SK-N-SH treated with all-trans-retinoic acid at 6 μM for 48 hours (cell line): ENCODE measurements around the gene SPECC1L.

Experiments
- ATAC-seq: fragments of 200-7000 bp; cut with Tn5 transposase; 3 replicates; pipeline ENCODE4 v1.9.1; 2020; ENCODE audit warnings: mild to moderate bottlenecking, moderate library complexity
- ARNTL ChIP-seq: fragments of 450-650 bp; formaldehyde crosslinking; IDR thresholded peaks from 2 replicates; pipeline ENCODE4 v1.5.0; 2020; ENCODE audit warnings: low read depth, mild to moderate bottlenecking, moderate library complexity, borderline replicate concordance
- BACH2 ChIP-seq: fragments of 250-450 bp; sonication (Bioruptor Pico); IDR thresholded peaks from 2 replicates; pipeline ENCODE4 v1.9.0; 2021; ENCODE audit warnings: mild to moderate bottlenecking, borderline replicate concordance
- CSDC2 ChIP-seq: fragments of 250-450 bp; sonication (Bioruptor Pico); IDR thresholded peaks from 2 replicates; pipeline ENCODE4 v1.5.0; 2020; ENCODE audit warnings: mild to moderate bottlenecking, moderate library complexity
- CSRNP3 ChIP-seq: fragments of 250-450 bp; sonication (Bioruptor Pico); IDR thresholded peaks from 2 replicates; pipeline ENCODE4 v1.5.1; 2021; ENCODE audit warnings: mild to moderate bottlenecking, moderate library complexity
- ESRRG ChIP-seq: fragments of 250-450 bp; sonication (Bioruptor Pico); IDR thresholded peaks from 2 replicates; pipeline ENCODE4 v1.6.1; 2021; ENCODE audit warnings: mild to moderate bottlenecking
- GLIS3 ChIP-seq: fragments of 250-450 bp; sonication (Bioruptor Pico); IDR thresholded peaks from 2 replicates; pipeline ENCODE4 v1.5.0; 2020; ENCODE audit warnings: mild to moderate bottlenecking, moderate library complexity
- ISL1 ChIP-seq: fragments of 250-450 bp; sonication (Bioruptor Pico); IDR thresholded peaks from 2 replicates; pipeline ENCODE4 v2.1.2; 2022; ENCODE audit warnings: mild to moderate bottlenecking, moderate library complexity
- OSR1 ChIP-seq: fragments of 250-450 bp; sonication (Bioruptor Pico); IDR thresholded peaks from 2 replicates; pipeline ENCODE4 v1.8.0; 2022; ENCODE audit warnings: moderate library complexity, mild to moderate bottlenecking, inconsistent platforms
- PPARA ChIP-seq: fragments of 250-450 bp; sonication (Bioruptor Pico); IDR thresholded peaks from 2 replicates; pipeline ENCODE4 v1.5.0; 2020; ENCODE audit warnings: mild to moderate bottlenecking, borderline replicate concordance
- RARB ChIP-seq: fragments of 250-450 bp; sonication (Bioruptor Pico); IDR thresholded peaks from 2 replicates; pipeline ENCODE4 v1.8.0; 2021; ENCODE audit warnings: mild to moderate bottlenecking, moderate library complexity
- SNAI2 ChIP-seq: fragments of 250-450 bp; sonication (Bioruptor Pico); IDR thresholded peaks from 2 replicates; pipeline ENCODE4 v1.5.0; 2020; ENCODE audit warnings: mild to moderate bottlenecking, moderate library complexity
- TOX ChIP-seq: fragments of 250-450 bp; sonication (Bioruptor Pico); IDR thresholded peaks from 2 replicates; pipeline ENCODE4 v1.8.0; 2021; ENCODE audit warnings: mild to moderate bottlenecking, moderate library complexity, borderline replicate concordance
- TSHZ2 ChIP-seq: fragments of 250-450 bp; sonication (Bioruptor Pico); IDR thresholded peaks from 2 replicates; pipeline ENCODE4 v1.5.0; 2020; ENCODE audit warnings: mild to moderate bottlenecking, moderate library complexity
- ZC3H10 ChIP-seq: fragments of 250-450 bp; sonication (Bioruptor Pico); IDR thresholded peaks from 2 replicates; pipeline ENCODE4 v1.5.1; 2021; ENCODE audit warnings: mild to moderate bottlenecking, moderate library complexity
- ZFP30 ChIP-seq: fragments of 450-650 bp; formaldehyde crosslinking; IDR thresholded peaks from 2 replicates; pipeline ENCODE4 v1.5.0; 2022; ENCODE audit warnings: mild to moderate bottlenecking, moderate library complexity
- ZNF565 ChIP-seq: fragments of 450-650 bp; formaldehyde crosslinking; conservative IDR thresholded peaks from 2 replicates; pipeline ENCODE4 v1.5.0; 2020; ENCODE audit warnings: low read depth, mild to moderate bottlenecking, moderate library complexity
- ZNF70 ChIP-seq: fragments of 450-650 bp; formaldehyde crosslinking; IDR thresholded peaks from 2 replicates; pipeline ENCODE4 v1.5.0; 2020; ENCODE audit warnings: mild to moderate bottlenecking, moderate library complexity
- ZNF8 ChIP-seq: fragments of 450-650 bp; formaldehyde crosslinking; IDR thresholded peaks from 2 replicates; pipeline ENCODE4 v1.5.0; 2020; ENCODE audit warnings: mild to moderate bottlenecking, moderate library complexity
- TF ChIP-seq, protein P1 (sequence below): fragments of 250-450 bp; sonication (Bioruptor Pico); IDR thresholded peaks from 2 replicates; pipeline ENCODE4 v1.5.1; 2020; ENCODE audit warnings: low read depth, mild to moderate bottlenecking, moderate library complexity
- TF ChIP-seq, protein P2 (sequence below): fragments of 250-450 bp; sonication (Bioruptor Pico); IDR thresholded peaks from 2 replicates; pipeline ENCODE4 v1.8.0; 2020; ENCODE audit warnings: mild to moderate bottlenecking, moderate library complexity, borderline replicate concordance
- TF ChIP-seq, protein P3 (sequence below): fragments of 250-450 bp; sonication (Bioruptor Pico); IDR thresholded peaks from 2 replicates; pipeline ENCODE4 v1.8.0; 2021; ENCODE audit warnings: low read depth, mild to moderate bottlenecking, moderate library complexity, borderline replicate concordance

Gene SPECC1L

GRCh38 chr22:24404561-24405275 lies 134.1 kb downstream of the SPECC1L start:
- no peak for TF ChIP-seq BACH2 (CRISPR knock-in tag)
- TF ChIP-seq RARB, result no peak
- no peak for TF ChIP-seq ZNF70 (CRISPR knock-in tag)
- no peak for TF ChIP-seq CSDC2 (CRISPR knock-in tag)
- no peak for TF ChIP-seq ESRRG (CRISPR knock-in tag)
- TF ChIP-seq ZC3H10 (CRISPR knock-in tag), result no peak
- no peak for TF ChIP-seq ZFP30
- no peak; the same call in 1 of the 2 replicates for TF ChIP-seq TSHZ2 (CRISPR knock-in tag)
- ATAC-seq, result no peak

- TF ChIP-seq GLIS3, result no peak
- TF ChIP-seq, protein P1, sequence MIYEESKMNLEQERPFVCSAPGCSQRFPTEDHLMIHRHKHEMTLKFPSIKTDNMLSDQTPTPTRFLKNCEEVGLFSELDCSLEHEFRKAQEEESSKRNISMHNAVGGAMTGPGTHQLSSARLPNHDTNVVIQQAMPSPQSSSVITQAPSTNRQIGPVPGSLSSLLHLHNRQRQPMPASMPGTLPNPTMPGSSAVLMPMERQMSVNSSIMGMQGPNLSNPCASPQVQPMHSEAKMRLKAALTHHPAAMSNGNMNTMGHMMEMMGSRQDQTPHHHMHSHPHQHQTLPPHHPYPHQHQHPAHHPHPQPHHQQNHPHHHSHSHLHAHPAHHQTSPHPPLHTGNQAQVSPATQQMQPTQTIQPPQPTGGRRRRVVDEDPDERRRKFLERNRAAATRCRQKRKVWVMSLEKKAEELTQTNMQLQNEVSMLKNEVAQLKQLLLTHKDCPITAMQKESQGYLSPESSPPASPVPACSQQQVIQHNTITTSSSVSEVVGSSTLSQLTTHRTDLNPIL, result no peak
- ATAC-seq, result no peak
These were observed 135.1 kb downstream of the SPECC1L start for GRCh38 chr22:24405631-24406321.

GRCh38 chr22:24406322-24407277 lies 136.0 kb downstream of the SPECC1L start:
- no peak for ATAC-seq
- TF ChIP-seq ARNTL (CRISPR knock-in tag) (no peak), TSHZ2 (CRISPR knock-in tag) (no peak), CSDC2 (CRISPR knock-in tag) (no peak), PPARA (no peak), OSR1 (no peak), SNAI2 (CRISPR knock-in tag) (no peak), ZNF565 (CRISPR knock-in tag) (no peak), GLIS3 (no peak), ZFP30 (no peak), ZC3H10 (CRISPR knock-in tag) (no peak), CSRNP3 (CRISPR knock-in tag) (no peak), ZNF8 (no peak), TOX (CRISPR knock-in tag) (no peak), BACH2 (CRISPR knock-in tag) (no peak), RARB (no peak), ISL1 (CRISPR knock-in tag) (no peak), ZNF70 (CRISPR knock-in tag) (no peak)
- TF ChIP-seq, protein P2, sequence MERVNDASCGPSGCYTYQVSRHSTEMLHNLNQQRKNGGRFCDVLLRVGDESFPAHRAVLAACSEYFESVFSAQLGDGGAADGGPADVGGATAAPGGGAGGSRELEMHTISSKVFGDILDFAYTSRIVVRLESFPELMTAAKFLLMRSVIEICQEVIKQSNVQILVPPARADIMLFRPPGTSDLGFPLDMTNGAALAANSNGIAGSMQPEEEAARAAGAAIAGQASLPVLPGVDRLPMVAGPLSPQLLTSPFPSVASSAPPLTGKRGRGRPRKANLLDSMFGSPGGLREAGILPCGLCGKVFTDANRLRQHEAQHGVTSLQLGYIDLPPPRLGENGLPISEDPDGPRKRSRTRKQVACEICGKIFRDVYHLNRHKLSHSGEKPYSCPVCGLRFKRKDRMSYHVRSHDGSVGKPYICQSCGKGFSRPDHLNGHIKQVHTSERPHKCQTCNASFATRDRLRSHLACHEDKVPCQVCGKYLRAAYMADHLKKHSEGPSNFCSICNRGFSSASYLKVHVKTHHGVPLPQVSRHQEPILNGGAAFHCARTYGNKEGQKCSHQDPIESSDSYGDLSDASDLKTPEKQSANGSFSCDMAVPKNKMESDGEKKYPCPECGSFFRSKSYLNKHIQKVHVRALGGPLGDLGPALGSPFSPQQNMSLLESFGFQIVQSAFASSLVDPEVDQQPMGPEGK (CRISPR knock-in tag), result no peak
- TF ChIP-seq, protein P1, result no peak
- TF ChIP-seq, protein P3, sequence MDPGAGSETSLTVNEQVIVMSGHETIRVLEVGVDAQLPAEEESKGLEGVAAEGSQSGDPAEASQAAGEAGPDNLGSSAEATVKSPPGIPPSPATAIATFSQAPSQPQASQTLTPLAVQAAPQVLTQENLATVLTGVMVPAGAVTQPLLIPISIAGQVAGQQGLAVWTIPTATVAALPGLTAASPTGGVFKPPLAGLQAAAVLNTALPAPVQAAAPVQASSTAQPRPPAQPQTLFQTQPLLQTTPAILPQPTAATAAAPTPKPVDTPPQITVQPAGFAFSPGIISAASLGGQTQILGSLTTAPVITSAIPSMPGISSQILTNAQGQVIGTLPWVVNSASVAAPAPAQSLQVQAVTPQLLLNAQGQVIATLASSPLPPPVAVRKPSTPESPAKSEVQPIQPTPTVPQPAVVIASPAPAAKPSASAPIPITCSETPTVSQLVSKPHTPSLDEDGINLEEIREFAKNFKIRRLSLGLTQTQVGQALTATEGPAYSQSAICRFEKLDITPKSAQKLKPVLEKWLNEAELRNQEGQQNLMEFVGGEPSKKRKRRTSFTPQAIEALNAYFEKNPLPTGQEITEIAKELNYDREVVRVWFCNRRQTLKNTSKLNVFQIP (CRISPR knock-in tag), result no peak
